WERI-Rb-1 (cell line): ENCODE results near the gene SMCHD1.
"Not testable (repeated sequence)": the region's sequence is repeated elsewhere in the genome, so short reads cannot be mapped to it uniquely, and the experiment has no call there.

Experiments used
- DNase-seq: peaks from one replicate; pipeline ENCODE4 v3.0.0-alpha.2; 2020
- H3K27ac ChIP-seq: fragments of 250-450 bp; sonication (Bioruptor Pico); 2 replicates; pipeline ENCODE4 v1.5.1; 2020; ENCODE audit warnings: mild to moderate bottlenecking, moderate library complexity
- H3K27me3 ChIP-seq: fragments of 250-450 bp; sonication (Bioruptor Pico); 2 replicates; pipeline ENCODE4 v1.5.1; 2021; ENCODE audit warnings: mild to moderate bottlenecking, low read depth, moderate library complexity; ENCODE audit not compliant: insufficient read depth, severe bottlenecking
- H3K36me3 ChIP-seq: fragments of 250-450 bp; sonication (Bioruptor Pico); 2 replicates; pipeline ENCODE4 v1.5.1; 2020; ENCODE audit warnings: mild to moderate bottlenecking, moderate library complexity
- H3K4me3 ChIP-seq: 2 replicates; pipeline ENCODE4 v1.5.1; 2011; ENCODE audit warnings: low read depth, mild to moderate bottlenecking, control low read depth, low read length
- H3K9me3 ChIP-seq: fragments of 250-450 bp; sonication (Bioruptor Pico); 2 replicates; pipeline ENCODE4 v1.5.1; 2021; ENCODE audit warnings: mild to moderate bottlenecking, moderate library complexity; ENCODE audit not compliant: severe bottlenecking
- TF ChIP-seq, protein P1 (sequence below): IDR thresholded peaks from 2 replicates; pipeline ENCODE4 v1.5.1; 2011; ENCODE audit warnings: low read depth, mild to moderate bottlenecking, control low read depth, inconsistent platforms, low read length

Gene SMCHD1

GRCh38 chr18:2657788-2658458 is 2.4 kb downstream of the SMCHD1 start:
- TF ChIP-seq, protein P1, sequence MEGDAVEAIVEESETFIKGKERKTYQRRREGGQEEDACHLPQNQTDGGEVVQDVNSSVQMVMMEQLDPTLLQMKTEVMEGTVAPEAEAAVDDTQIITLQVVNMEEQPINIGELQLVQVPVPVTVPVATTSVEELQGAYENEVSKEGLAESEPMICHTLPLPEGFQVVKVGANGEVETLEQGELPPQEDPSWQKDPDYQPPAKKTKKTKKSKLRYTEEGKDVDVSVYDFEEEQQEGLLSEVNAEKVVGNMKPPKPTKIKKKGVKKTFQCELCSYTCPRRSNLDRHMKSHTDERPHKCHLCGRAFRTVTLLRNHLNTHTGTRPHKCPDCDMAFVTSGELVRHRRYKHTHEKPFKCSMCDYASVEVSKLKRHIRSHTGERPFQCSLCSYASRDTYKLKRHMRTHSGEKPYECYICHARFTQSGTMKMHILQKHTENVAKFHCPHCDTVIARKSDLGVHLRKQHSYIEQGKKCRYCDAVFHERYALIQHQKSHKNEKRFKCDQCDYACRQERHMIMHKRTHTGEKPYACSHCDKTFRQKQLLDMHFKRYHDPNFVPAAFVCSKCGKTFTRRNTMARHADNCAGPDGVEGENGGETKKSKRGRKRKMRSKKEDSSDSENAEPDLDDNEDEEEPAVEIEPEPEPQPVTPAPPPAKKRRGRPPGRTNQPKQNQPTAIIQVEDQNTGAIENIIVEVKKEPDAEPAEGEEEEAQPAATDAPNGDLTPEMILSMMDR = no peak

GRCh38 chr18:2660849-2661248 is 5.3 kb downstream of the SMCHD1 start:
- H3K9me3 ChIP-seq, H3K27ac ChIP-seq, DNase-seq, H3K4me3 ChIP-seq, H3K27me3 ChIP-seq: not testable (repeated sequence)
- H3K36me3 ChIP-seq = peaks cover 15% of the 10 kb centered on the region

More at GRCh38 chr18:2657788-2658458, 2.4 kb downstream of the SMCHD1 start:
- no peaks in the 10 kb centered on the region for H3K9me3 ChIP-seq
- H3K4me3 ChIP-seq = no peak overlapping the region
- no peaks in the 10 kb centered on the region for H3K27me3 ChIP-seq
- H3K27ac ChIP-seq = no peak overlapping the region
- DNase-seq = no peak
- peaks cover 21% of the 10 kb centered on the region for H3K36me3 ChIP-seq

GRCh38 chr18:2662288-2662687 is 6.8 kb downstream of the SMCHD1 start:
- H3K9me3 ChIP-seq, H3K27me3 ChIP-seq, H3K27ac ChIP-seq, H3K4me3 ChIP-seq, DNase-seq: not testable (repeated sequence)
- peaks cover 25% of the 10 kb centered on the region for H3K36me3 ChIP-seq

GRCh38 chr18:2662990-2663389 is 7.5 kb downstream of the SMCHD1 start:
- no peak overlapping the region for H3K4me3 ChIP-seq
- H3K27me3 ChIP-seq = no peaks in the 10 kb centered on the region
- DNase-seq = no peak
- H3K36me3 ChIP-seq = peaks cover 29% of the 10 kb centered on the region
- no peak overlapping the region for H3K27ac ChIP-seq
- TF ChIP-seq, protein P1 = no peak
- H3K9me3 ChIP-seq = no peaks in the 10 kb centered on the region

GRCh38 chr18:2672410-2672809 is 16.9 kb downstream of the SMCHD1 start:
- peaks cover 89% of the 10 kb centered on the region for H3K36me3 ChIP-seq
- no peak overlapping the region for H3K4me3 ChIP-seq
- DNase-seq = no peak
- no peaks in the 10 kb centered on the region for H3K9me3 ChIP-seq
- TF ChIP-seq, protein P1 = no peak
- no peaks in the 10 kb centered on the region for H3K27me3 ChIP-seq
- no peak overlapping the region for H3K27ac ChIP-seq

DNA sequence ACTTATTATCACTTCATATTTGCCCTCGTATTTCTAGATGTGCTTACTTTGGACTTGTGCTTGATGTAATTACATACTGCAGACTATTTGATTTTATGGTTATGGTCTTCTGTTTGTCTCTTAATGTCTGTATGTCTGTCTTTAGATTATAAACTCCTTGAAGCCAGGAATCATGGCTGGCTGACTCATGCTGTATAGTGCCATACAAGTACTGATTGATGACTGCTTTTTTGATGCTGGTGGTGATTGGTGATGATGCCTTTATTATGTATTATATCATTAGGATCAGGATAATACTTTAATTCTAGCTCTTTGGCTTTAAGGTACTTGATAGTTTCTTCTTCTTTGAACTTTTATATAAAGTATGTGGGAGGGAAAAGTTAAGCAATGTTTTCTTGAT is 17.3 kb downstream of the SMCHD1 start:
- Histone ChIP-seq H3K27me3 (no peaks in the 10 kb centered on the region), H3K27ac (no peak overlapping the region), H3K36me3 (peaks cover 86% of the 10 kb centered on the region), H3K4me3 (no peak overlapping the region), H3K9me3 (no peaks in the 10 kb centered on the region)
- no peak for DNase-seq
- TF ChIP-seq, protein P1 = no peak

GRCh38 chr18:2678933-2679332 is 23.4 kb downstream of the SMCHD1 start:
- H3K4me3 ChIP-seq, H3K27ac ChIP-seq, H3K9me3 ChIP-seq, DNase-seq, H3K27me3 ChIP-seq: not testable (repeated sequence)
- H3K36me3 ChIP-seq = peaks cover 44% of the 10 kb centered on the region
